Ascending aorta (tissue), 2 donors: ENCODE results near the gene SIRT7. TPM values are rescaled to one million over a fixed set of nuclear protein-coding genes. Genes with fewer than 3 reads are reported as not detected.

Experiments used
- DNase-seq, 2 donors: peaks; one replicate each; pipeline ENCODE4 v3.0.0-alpha.2; 2019; ENCODE audit warnings: low spot score in 2 of 2
- H3K27ac ChIP-seq, 2 donors: fragments of 200-600 bp; sonication (generic); one replicate each; pipeline ENCODE4 v1.5.1; 2016 to 2017; ENCODE audit warnings: mild to moderate bottlenecking in 1 of 2
- H3K27me3 ChIP-seq: fragments of 200-600 bp; sonication (generic); one replicate; pipeline ENCODE4 v1.5.1; 2017
- H3K36me3 ChIP-seq, 2 donors: fragments of 200-600 bp; sonication (generic); one replicate each; pipeline ENCODE4 v1.5.1; 2016
- H3K4me1 ChIP-seq, 2 donors: fragments of 200-600 bp; sonication (generic); one replicate each; pipeline ENCODE4 v1.5.1; 2016 to 2017; ENCODE audit warnings: mild to moderate bottlenecking in 1 of 2
- H3K4me3 ChIP-seq, 2 donors: fragments of 200-600 bp; sonication (generic); one replicate each; pipeline ENCODE4 v1.5.1; 2016 to 2017; ENCODE audit warnings: mild to moderate bottlenecking in 1 of 2
- H3K9me3 ChIP-seq, 2 donors: fragments of 200-600 bp; sonication (generic); one replicate each; pipeline ENCODE4 v1.5.1; 2016
- intact Hi-C: fragments of 100-400 bp; cut with DNase I; formaldehyde crosslinking; loops from one replicate; pipeline ENCODE4 v1.15.1; 2023
- total RNA-seq: library from RNA; depleted of rRNA; stranded (reverse); fragments of >200 nt; gene quantifications from one replicate; pipeline ENCODE4 v1.1.0, GENCODE V29; 2016
- TF ChIP-seq, protein P1 (sequence below), 3 experiments: fragments of 200-600 bp in 2 of 3; fragments of 450-650 bp in 1 of 3; sonication (generic) in 2 of 3; IDR thresholded peaks; one replicate each; pipeline ENCODE4 v1.5.1; 2016 to 2019; ENCODE audit warnings: antibody characterized with exemption in 3 of 3, mild to moderate bottlenecking in 1 of 3, moderate library complexity in 1 of 3

The SIRT7 gene
- total RNA-seq, 1 donor from 2014 or later, result 32.6 TPM

DNA sequence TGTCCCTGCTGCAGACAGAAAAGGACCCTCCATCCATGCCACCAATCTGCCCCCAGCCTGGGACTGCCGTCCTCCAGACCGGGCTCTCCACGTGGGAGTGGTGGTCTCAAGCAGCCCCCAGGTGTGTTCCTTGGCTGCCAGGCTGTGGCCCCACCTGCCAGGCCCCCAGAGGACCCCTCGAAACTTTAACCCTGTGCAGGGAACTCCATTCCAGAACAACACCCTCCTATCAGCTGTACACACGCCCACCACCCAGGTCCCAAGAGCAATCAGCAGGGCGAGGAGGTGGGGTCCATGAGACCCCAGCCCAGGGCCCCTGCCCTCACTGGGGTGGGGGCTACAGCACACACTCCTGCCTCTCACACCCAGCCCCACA lies 17.7 kb upstream of the SIRT7 start:
- Histone ChIP-seq H3K27me3 (no peaks in the 10 kb centered on the region), H3K9me3 (no peaks in the 10 kb centered on the region), H3K4me1 (peaks cover 8 to 11% of the 10 kb centered on the region in 2 donors), H3K36me3 (no peaks in the 10 kb centered on the region), H3K27ac (no peak overlapping the region), H3K4me3 (no peak overlapping the region)
- DNase-seq, result no peak
- TF ChIP-seq, protein P1, sequence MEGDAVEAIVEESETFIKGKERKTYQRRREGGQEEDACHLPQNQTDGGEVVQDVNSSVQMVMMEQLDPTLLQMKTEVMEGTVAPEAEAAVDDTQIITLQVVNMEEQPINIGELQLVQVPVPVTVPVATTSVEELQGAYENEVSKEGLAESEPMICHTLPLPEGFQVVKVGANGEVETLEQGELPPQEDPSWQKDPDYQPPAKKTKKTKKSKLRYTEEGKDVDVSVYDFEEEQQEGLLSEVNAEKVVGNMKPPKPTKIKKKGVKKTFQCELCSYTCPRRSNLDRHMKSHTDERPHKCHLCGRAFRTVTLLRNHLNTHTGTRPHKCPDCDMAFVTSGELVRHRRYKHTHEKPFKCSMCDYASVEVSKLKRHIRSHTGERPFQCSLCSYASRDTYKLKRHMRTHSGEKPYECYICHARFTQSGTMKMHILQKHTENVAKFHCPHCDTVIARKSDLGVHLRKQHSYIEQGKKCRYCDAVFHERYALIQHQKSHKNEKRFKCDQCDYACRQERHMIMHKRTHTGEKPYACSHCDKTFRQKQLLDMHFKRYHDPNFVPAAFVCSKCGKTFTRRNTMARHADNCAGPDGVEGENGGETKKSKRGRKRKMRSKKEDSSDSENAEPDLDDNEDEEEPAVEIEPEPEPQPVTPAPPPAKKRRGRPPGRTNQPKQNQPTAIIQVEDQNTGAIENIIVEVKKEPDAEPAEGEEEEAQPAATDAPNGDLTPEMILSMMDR (IDR thresholded peaks at IDR 0.05), result no peak
- intact Hi-C loops, result no loop called here

DNA sequence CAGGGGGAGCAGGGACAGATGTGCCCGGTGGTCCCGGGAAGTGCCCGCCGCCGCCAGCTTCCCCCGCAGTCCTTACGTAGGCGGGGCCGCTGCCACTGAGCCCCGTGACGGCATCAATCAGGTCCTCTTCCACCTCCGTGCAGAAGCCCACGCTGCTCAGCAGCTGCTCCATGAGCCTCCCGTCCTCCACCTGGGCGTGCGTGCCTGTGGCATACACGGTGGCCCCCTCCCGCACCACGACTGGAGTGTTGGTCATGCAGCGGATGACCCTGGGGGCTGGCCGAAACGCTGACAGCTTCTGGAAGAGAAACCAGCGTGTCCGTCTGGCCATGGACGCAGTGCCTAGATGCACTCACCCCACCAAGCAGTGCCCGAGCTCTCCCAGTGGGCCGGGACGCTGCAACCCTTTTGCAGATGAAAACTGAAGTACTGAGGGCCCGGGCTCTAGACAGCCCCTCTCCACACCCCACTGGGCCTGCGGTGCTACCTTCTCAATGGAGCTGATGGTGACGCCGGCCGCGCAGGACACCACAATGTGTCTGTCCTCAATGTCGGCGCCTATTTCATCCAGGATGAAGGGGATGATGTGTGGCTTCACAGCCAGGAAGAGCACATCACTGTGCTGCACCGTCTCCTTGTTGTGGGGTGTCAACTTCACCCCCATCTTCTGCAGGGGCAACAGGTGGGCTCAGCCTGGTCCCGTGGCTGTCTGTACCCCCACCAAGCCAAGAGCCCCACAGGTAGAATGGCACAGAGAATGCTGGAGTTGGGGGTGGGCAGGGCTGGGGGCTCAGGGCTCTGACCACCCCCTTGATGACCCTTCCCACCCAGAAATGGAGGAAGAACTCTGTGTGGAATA lies 17.1 kb upstream of the SIRT7 start:
- no peaks in the 10 kb centered on the region for H3K9me3 ChIP-seq
- H3K4me3 ChIP-seq, result no peak overlapping the region
- no peaks in the 10 kb centered on the region for H3K36me3 ChIP-seq
- H3K27me3 ChIP-seq, result no peaks in the 10 kb centered on the region
- peaks cover 8 to 10% of the 10 kb centered on the region in 2 donors for H3K4me1 ChIP-seq
- no peak for DNase-seq
- no peak overlapping the region for H3K27ac ChIP-seq
- intact Hi-C loops, result no loop called here
- TF ChIP-seq, protein P1 (IDR thresholded peaks at IDR 0.05), result no peak

DNA sequence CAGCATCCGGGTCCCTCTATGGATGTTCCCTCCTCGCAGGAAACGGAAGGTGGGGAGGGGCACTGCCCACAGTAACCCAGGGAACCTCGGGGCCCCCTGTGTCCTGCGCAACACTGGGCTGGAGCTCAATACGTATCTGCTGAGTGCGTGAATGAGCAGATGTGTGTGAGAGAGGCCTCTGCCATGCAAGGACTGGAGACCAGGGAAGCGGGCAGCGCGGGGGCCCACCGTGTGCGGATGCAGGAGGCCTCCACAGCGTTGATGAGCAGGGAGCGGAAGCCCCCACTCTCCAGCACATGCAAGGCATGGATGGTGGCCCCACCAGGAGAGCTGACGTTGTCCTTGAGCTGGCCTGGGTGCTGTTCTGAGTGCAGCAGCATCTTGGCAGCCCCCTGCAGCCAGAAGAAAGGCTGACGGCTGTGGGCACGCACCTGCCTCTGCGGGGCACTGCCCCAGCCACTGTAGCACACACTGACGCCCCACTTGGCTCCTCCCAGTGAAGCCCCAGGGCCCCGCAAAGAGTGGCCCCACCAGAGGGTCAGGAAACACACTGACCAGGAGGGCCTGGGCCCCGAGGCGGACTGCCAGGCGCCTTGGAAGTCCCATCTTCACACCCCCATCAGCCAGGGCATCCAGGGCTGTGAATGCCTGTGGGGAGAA lies 16.3 kb upstream of the SIRT7 start:
- H3K27ac ChIP-seq, result no peak overlapping the region
- H3K4me1 ChIP-seq, result peaks cover 4 to 6% of the 10 kb centered on the region in 2 donors
- TF ChIP-seq, protein P1 (IDR thresholded peaks at IDR 0.05), result no peak
- no peaks in the 10 kb centered on the region for H3K27me3 ChIP-seq
- H3K4me3 ChIP-seq, result no peak overlapping the region
- intact Hi-C loops, result no loop called here
- H3K36me3 ChIP-seq, result no peaks in the 10 kb centered on the region
- H3K9me3 ChIP-seq, result no peaks in the 10 kb centered on the region
- no peak for DNase-seq

DNA sequence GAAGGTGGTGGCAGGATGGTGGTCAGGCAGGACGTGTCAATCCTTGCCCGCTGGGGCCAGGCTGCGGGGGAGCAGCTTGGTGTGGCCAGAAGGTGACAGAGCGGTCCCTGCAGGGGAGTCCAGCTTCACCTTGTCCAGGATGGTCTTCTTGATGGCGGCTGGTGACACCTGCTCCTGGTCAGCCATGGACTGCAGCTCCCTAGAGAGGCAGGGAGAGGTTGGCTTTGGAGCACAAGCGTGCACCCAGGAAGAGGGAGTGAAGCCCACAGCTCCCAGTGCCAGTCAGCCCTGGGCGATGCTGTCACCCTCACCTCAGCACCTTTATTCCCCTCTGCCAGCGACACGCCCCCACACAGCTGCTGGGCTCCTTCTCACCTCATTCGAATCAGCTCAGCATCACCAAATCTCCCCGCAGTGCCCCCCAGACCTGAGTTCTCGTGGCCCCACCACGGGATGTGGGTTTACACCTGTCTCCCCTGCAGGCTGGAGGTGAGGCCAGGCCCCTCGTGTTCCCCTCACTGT lies 15.3 kb upstream of the SIRT7 start:
- intact Hi-C loops, result no loop called here
- no peaks in the 10 kb centered on the region for H3K9me3 ChIP-seq
- H3K27ac ChIP-seq, result no peak overlapping the region
- H3K36me3 ChIP-seq, result no peaks in the 10 kb centered on the region
- H3K4me3 ChIP-seq, result no peak overlapping the region
- TF ChIP-seq, protein P1 (IDR thresholded peaks at IDR 0.05), result no peak
- no peak for DNase-seq
- no peaks in the 10 kb centered on the region for H3K27me3 ChIP-seq
- peaks cover 6 to 9% of the 10 kb centered on the region in 2 donors for H3K4me1 ChIP-seq

DNA sequence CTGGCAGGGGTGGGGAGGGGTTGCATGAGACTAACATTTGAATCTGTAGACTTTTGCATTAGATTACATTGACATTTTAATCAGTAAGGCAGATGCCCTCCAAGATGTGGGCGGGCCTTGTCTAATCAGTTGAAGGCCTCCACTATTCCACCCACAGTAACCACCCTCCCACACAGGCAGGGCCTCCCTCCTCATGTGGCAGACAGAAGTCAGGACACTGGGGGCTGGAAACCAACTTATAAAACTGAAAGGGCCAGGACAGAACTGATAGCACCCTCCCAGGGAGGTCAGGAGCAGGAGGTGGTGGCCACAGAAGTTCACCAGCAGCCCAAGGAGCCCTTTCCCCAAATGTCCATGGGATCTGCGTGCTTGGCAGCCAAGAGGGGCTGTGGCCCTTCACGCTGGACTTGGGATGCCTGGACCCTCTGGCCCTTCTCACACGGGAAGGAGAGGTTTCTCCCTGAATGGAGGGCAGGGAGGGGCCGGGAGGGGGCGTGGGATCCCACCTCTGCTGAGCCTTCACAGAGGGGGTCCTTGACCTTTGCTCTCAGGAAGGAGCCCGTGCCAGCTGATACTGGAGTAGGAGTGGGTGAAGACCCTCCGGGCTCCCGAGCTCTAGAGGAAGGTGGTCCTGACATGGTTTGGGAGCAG lies 14.5 kb upstream of the SIRT7 start:
- H3K4me1 ChIP-seq, result peaks cover 10 to 12% of the 10 kb centered on the region in 2 donors
- intact Hi-C loops, result no loop called here
- no peak for DNase-seq
- H3K27me3 ChIP-seq, result no peaks in the 10 kb centered on the region
- no peak overlapping the region for H3K4me3 ChIP-seq
- H3K9me3 ChIP-seq, result no peaks in the 10 kb centered on the region
- H3K27ac ChIP-seq, result no peak overlapping the region
- TF ChIP-seq, protein P1 (IDR thresholded peaks at IDR 0.05), result no peak
- no peaks in the 10 kb centered on the region for H3K36me3 ChIP-seq
